GM12865 (cell line): ENCODE measurements around the gene SOST.

Experiments used
- DNase-seq: peaks from one replicate; pipeline ENCODE4 v3.0.0; 2010; ENCODE audit warnings: low read depth
- H3K4me3 ChIP-seq: 2 replicates; pipeline ENCODE4 v1.5.1; 2011; ENCODE audit warnings: mild to moderate bottlenecking, low read depth, low read length, control low read depth
- CTCF ChIP-seq: IDR thresholded peaks from 2 replicates; pipeline ENCODE4 v1.5.1; 2011; ENCODE audit warnings: low read length, control low read depth, low read depth, inconsistent platforms; ENCODE audit not compliant: insufficient read depth; ENCODE audit errors: missing control alignments

The SOST gene

GRCh38 chr17:43772877-43773648 is 14.5 kb upstream of the SOST start:
- TF ChIP-seq CTCF, result no peak
- no peak overlapping the region for H3K4me3 ChIP-seq
- no peak for DNase-seq

- no peak for DNase-seq
- TF ChIP-seq CTCF, result no peak
- H3K4me3 ChIP-seq, result no peak overlapping the region
Observed at GRCh38 chr17:43771463-43771862, 12.9 kb upstream of the SOST start.

- DNase-seq, result no peak
- H3K4me3 ChIP-seq, result no peak overlapping the region
- TF ChIP-seq CTCF, result no peak
Observed at GRCh38 chr17:43770957-43771356, 12.4 kb upstream of the SOST start.

GRCh38 chr17:43769859-43770258 is 11.3 kb upstream of the SOST start:
- no peak for DNase-seq
- no peak for TF ChIP-seq CTCF
- H3K4me3 ChIP-seq, result no peak overlapping the region

GRCh38 chr17:43769426-43769825 is 10.8 kb upstream of the SOST start:
- TF ChIP-seq CTCF, result no peak
- DNase-seq, result no peak
- H3K4me3 ChIP-seq, result no peak overlapping the region

- no peak overlapping the region for H3K4me3 ChIP-seq
- TF ChIP-seq CTCF, result no peak
- DNase-seq, result no peak
Observed at GRCh38 chr17:43768943-43769342, 10.4 kb upstream of the SOST start.

GRCh38 chr17:43768382-43768781 is 9.8 kb upstream of the SOST start:
- no peak overlapping the region for H3K4me3 ChIP-seq
- DNase-seq, result peak; percentile 32
- TF ChIP-seq CTCF, result no peak
